Uterus (tissue), 2 donors: ENCODE results near the gene SOCS1.

Experiments
- POLR2A ChIP-seq, 2 donors: fragments of 450-650 bp; IDR thresholded peaks; one replicate each; pipeline ENCODE4 v1.6.1; 2016; ENCODE audit warnings: antibody characterized with exemption in 2 of 2, mild to moderate bottlenecking in 1 of 2, moderate library complexity in 1 of 2
- TF ChIP-seq, protein P1 (sequence below), 4 experiments: fragments of 200-600 bp in 2 of 4; fragments of 450-650 bp in 2 of 4; sonication (generic) in 2 of 4; IDR thresholded peaks; one replicate each; pipeline ENCODE4 v1.5.1; 2016 to 2019; ENCODE audit warnings: antibody characterized with exemption in 4 of 4, mild to moderate bottlenecking in 2 of 4, moderate library complexity in 1 of 4

DNA sequence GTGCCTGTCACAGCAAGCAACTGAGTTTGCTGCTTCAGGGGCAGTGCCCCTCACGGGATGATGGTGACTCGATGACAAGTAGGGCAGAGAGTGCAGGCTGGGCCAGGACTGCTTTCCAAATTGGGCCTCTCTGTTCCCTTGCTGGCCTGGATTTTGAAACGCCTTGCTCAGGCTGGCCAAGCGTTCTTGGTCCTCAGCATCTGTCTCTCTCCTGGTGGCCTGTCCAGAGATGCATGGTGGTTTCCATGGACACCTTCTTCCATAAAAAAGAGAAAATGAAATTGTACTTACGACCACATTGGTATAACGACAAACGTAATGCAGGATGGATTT lies 44.5 kb upstream of the SOCS1 start:
- no peak for TF ChIP-seq POLR2A (IDR thresholded peaks at IDR 0.05)
- TF ChIP-seq, protein P1, sequence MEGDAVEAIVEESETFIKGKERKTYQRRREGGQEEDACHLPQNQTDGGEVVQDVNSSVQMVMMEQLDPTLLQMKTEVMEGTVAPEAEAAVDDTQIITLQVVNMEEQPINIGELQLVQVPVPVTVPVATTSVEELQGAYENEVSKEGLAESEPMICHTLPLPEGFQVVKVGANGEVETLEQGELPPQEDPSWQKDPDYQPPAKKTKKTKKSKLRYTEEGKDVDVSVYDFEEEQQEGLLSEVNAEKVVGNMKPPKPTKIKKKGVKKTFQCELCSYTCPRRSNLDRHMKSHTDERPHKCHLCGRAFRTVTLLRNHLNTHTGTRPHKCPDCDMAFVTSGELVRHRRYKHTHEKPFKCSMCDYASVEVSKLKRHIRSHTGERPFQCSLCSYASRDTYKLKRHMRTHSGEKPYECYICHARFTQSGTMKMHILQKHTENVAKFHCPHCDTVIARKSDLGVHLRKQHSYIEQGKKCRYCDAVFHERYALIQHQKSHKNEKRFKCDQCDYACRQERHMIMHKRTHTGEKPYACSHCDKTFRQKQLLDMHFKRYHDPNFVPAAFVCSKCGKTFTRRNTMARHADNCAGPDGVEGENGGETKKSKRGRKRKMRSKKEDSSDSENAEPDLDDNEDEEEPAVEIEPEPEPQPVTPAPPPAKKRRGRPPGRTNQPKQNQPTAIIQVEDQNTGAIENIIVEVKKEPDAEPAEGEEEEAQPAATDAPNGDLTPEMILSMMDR (IDR thresholded peaks at IDR 0.05) = no peak
